HG02938 (cell line): ENCODE measurements around the gene NTN1.

Source experiments
- ATAC-seq: cut with Tn5 transposase; IDR thresholded peaks from one replicate; pipeline ENCODE4 v1.9.1; 2021; ENCODE audit warnings: mild to moderate bottlenecking, moderate library complexity; ENCODE audit not compliant: unreplicated experiment

NTN1 gene

DNA sequence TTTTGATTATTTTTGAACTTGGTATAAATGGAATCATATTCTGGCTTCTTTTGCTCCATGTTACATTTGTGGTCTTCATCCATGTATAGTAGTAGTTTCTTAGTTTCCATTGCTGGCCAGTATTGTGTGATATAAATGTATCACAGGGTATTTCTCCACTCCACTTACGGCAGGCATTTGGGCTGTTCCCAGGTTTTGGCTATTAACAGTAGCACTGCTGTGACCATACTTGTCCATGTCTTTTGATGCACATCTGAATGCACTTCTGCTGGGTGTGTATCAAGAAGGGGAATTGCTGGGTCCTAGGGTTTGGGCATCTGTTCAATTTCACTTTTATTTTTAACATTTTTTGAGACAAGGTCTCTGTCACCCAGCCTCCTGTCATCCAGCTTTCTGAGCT, 13.9 kb downstream of the NTN1 start:
- ATAC-seq: no peak

DNA sequence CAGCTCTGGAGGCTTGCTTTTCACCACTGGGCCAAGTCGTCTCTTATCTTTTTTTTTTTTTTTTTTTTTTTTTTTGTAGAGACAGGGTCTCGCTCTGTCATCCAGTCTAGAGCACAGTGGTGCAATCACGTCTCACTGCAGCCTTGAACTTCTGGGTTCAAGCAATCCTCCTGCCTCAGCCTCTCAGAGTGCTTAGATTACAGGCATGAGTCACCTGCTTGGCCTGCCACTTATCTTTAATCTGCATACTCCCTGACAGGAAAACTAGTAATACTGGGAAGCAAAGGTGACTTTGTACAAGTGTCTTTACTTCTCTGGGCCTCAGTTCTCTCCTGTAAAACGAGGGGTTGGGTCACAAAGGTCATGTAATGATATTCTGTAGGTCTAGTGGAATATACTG, 15.0 kb downstream of the NTN1 start:
- ATAC-seq: no peak

DNA sequence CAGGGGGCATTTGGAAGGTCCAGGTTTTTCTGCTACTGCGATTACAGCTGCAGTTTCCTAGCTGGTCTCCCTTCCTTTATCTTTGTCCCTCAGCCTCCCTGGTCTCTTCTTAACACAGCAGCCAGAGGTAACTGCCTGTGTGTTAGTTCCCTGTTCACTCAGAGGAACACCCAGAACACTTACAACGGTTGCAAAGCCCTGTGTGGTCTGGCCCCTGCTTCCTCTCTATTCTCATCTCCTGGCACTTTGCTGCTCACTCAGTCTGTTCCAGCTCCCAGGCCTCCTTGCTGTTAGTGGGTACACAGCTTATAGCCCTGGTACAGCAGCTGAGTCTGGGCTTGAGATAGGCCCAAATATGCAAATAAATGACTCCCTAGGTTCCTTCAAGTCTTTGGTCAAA, 16.4 kb downstream of the NTN1 start:
- no peak for ATAC-seq

DNA sequence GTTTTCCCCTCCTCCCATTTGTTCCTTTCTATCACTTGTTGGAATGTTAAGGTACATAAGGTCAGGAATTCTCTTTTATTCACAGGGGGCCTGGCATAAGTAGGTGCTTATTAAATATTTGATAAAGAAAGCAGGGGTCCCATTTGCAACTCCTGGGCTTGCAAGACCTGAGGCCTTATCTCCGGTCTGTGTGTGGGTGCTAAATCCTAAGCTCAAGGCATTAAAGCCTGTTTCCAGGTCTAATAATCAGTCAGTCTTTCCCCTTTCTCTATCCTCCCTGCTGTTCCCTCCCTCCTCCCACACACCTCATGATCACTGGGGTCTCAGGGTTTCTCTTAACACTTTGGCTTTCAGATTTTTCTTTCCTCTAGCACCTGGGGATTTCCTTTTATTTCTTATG, 17.1 kb downstream of the NTN1 start:
- no peak for ATAC-seq

DNA sequence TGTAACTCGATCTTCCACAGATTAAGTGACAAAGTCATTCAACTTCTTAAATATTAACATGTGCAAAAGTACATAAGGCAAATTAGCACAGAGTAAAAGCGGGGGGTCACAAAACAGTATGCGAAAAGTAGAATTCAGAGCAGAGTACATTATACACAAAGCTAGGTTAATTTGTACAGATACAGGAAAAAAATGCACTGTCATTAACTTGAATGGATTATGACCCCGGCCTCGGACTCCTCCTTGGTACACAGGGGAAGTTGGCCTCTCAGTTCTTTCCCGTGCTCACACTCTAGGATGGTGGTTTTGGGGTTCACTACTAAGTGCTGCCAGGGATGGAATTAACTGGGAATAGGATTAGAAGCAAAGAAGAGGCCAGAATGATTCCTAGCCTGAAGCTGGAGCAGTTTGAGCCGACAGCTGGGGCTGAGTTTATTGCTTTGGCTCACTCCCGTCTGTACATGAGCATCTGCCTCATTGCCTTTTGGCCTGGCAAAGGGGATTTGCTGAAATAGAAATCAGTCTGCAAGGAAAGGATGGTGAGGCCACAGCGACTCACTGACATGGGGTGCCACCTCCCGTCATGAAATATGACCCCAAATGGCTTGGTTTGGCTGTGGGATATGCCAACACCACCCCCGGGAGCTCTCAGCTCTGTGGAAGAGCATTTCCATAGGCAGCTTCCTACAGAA, 23.6 kb downstream of the NTN1 start:
- no peak for ATAC-seq

DNA sequence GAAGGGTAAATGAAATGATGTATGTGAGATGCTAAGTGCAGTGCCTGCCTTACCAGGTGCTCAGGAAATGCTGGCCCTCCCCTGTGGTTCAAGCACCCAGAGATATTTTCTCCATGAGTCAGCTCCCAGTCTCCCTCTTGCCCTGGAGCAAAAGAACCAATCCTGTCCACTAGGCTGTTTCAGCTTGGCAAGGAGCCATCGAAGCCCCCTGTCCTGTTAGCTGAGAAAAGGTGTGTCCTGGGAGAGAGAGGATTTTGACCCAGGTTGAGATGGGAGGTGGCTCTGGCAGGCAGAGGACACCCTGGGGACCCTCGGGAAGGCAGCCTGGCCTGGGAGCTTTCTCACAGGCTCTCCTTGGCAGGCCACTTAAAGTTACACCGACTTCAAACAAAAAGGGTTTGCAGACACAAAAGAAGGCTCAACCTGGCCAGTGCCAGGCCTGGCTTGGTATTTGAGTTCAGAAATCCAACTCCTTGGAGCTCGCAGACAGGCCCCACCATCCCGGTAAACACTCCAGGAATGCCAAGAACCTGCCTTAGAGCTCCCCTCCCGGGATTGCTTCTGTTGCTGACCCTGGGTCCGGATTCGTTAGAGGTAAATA, 29.6 kb downstream of the NTN1 start:
- no peak for ATAC-seq

DNA sequence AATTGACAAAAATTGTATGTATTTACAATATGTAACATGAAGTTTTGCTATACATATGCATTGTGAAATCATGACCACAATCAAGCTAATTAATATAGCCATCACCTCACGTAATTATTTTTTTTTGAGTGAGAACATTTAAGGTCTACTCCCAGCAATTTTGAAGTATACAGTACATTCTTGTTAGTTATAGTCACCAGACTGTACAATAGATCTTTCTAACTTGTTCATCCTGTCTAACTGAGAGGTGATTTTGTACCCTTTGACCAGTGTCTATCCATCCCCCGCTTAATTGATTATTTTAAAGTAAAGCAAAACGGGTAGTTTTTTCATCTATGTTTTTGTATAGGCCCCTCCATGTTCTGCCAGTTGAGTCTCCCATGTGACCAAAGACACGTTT, 30.3 kb downstream of the NTN1 start:
- ATAC-seq: no peak

GRCh38 chr17:9052921-9053320, 31.6 kb downstream of the NTN1 start:
- no peak for ATAC-seq

- no peak for ATAC-seq
Observed at GRCh38 chr17:9053406-9053805, 32.1 kb downstream of the NTN1 start.

- no peak for ATAC-seq
Observed at GRCh38 chr17:9054126-9054975, 33.0 kb downstream of the NTN1 start.

- no peak for ATAC-seq
Observed at GRCh38 chr17:9055281-9055680, 34.0 kb downstream of the NTN1 start.

GRCh38 chr17:9056566-9056965, 35.3 kb downstream of the NTN1 start:
- no peak for ATAC-seq

GRCh38 chr17:9057310-9057709, 36.0 kb downstream of the NTN1 start:
- ATAC-seq: no peak

DNA sequence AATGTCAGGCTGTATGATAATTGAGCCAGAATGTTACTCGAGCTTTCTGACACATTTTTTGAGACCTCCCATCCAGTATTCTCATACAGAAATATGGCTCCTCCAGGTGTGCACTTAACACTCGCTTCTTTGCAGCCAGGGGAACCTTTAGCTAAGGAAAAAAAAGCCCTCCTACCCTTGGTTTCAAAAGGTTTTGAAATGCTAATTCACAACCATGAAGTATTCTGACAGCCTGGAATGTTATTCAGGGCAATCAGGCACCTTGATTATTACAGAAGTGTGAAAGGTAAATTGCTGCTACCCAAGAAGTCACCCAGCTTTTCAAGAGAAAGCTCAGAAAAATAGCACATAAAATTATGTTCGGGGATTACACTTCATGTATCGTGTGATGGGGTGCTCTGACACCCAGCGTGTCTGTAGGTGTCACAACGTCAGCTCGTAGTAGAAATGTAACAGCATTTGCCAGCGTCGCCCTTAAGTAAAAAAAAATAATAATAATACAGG, 41.1 kb downstream of the NTN1 start:
- ATAC-seq: no peak

- ATAC-seq: no peak
Observed at GRCh38 chr17:9064311-9064834, 43.1 kb downstream of the NTN1 start.

GRCh38 chr17:9071016-9071415, 49.7 kb downstream of the NTN1 start:
- no peak for ATAC-seq

GRCh38 chr17:9071811-9072498, 50.6 kb downstream of the NTN1 start:
- no peak for ATAC-seq

- no peak for ATAC-seq
Observed at GRCh38 chr17:9072696-9073339, 51.5 kb downstream of the NTN1 start.

GRCh38 chr17:9074131-9074530, 52.8 kb downstream of the NTN1 start:
- no peak for ATAC-seq

- ATAC-seq: no peak
Observed at GRCh38 chr17:9079461-9080103, 58.3 kb downstream of the NTN1 start.
